Ascending aorta (tissue), 2 donors: ENCODE data around the gene LTBP1. TPM values are rescaled to one million over a fixed set of nuclear protein-coding genes. Genes with fewer than 3 reads are reported as not detected.

Experiments used
- DNase-seq, 2 donors: peaks; one replicate each; pipeline ENCODE4 v3.0.0-alpha.2; 2019; ENCODE audit warnings: low spot score in 2 of 2
- H3K27ac ChIP-seq, 2 donors: fragments of 200-600 bp; sonication (generic); one replicate each; pipeline ENCODE4 v1.5.1; 2016 to 2017; ENCODE audit warnings: mild to moderate bottlenecking in 1 of 2
- H3K27me3 ChIP-seq: fragments of 200-600 bp; sonication (generic); one replicate; pipeline ENCODE4 v1.5.1; 2017
- H3K36me3 ChIP-seq, 2 donors: fragments of 200-600 bp; sonication (generic); one replicate each; pipeline ENCODE4 v1.5.1; 2016
- H3K4me1 ChIP-seq, 2 donors: fragments of 200-600 bp; sonication (generic); one replicate each; pipeline ENCODE4 v1.5.1; 2016 to 2017; ENCODE audit warnings: mild to moderate bottlenecking in 1 of 2
- H3K4me3 ChIP-seq, 2 donors: fragments of 200-600 bp; sonication (generic); one replicate each; pipeline ENCODE4 v1.5.1; 2016 to 2017; ENCODE audit warnings: mild to moderate bottlenecking in 1 of 2
- H3K9me3 ChIP-seq, 2 donors: fragments of 200-600 bp; sonication (generic); one replicate each; pipeline ENCODE4 v1.5.1; 2016
- intact Hi-C: fragments of 100-400 bp; cut with DNase I; formaldehyde crosslinking; loops from one replicate; pipeline ENCODE4 v1.15.1; 2023
- total RNA-seq: library from RNA; depleted of rRNA; stranded (reverse); fragments of >200 nt; gene quantifications from one replicate; pipeline ENCODE4 v1.1.0, GENCODE V29; 2016
- TF ChIP-seq, protein P1 (sequence below), 3 experiments: fragments of 200-600 bp in 2 of 3; fragments of 450-650 bp in 1 of 3; sonication (generic) in 2 of 3; IDR thresholded peaks; one replicate each; pipeline ENCODE4 v1.5.1; 2016 to 2019; ENCODE audit warnings: antibody characterized with exemption in 3 of 3, mild to moderate bottlenecking in 1 of 3, moderate library complexity in 1 of 3

LTBP1 gene
- 295 TPM for total RNA-seq

DNA sequence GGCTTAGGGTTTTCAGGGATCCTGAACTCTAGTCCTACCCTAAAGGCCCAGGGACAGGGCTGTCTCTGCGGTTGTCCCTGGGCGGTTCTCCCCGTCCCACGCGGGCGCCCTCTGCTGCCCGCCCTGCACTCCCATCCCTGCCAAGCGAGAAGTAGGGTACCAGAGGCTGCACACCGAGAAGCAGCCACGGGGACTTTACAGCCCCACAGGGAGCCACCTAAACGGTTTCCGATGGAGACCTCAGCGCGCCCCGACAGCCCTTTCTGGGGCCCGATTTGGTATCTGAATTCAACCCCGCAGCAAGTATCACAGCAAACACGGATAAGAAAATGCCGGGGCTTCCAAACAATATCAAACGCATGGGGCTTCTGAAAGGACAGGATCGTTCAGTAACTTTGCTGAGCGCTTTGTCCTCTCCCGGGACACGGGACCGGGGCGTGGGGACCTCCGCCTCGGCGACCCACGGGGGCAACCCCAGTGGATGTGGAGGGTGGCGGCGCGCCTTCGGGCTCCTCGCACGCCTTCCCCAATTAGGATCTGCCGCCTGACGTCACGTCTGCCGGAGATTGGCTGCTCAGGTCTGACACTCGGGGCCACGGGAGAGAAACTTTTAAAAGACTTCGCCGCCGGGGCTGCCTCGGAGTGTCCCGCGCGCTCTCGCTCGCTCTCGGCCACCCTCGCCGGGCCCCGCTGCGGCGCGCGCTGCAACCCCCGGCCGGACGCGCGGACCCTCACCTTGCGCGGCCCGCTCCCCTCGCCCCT, at the start of gene LTBP1:
LTBP1 (plus strand) TSS at position 640 of the 762 bp plus-strand sequence. CDS start 372 bp downstream, outside the sequence.
- H3K27me3 ChIP-seq: no peaks in the 10 kb centered on the region
- TF ChIP-seq, protein P1, sequence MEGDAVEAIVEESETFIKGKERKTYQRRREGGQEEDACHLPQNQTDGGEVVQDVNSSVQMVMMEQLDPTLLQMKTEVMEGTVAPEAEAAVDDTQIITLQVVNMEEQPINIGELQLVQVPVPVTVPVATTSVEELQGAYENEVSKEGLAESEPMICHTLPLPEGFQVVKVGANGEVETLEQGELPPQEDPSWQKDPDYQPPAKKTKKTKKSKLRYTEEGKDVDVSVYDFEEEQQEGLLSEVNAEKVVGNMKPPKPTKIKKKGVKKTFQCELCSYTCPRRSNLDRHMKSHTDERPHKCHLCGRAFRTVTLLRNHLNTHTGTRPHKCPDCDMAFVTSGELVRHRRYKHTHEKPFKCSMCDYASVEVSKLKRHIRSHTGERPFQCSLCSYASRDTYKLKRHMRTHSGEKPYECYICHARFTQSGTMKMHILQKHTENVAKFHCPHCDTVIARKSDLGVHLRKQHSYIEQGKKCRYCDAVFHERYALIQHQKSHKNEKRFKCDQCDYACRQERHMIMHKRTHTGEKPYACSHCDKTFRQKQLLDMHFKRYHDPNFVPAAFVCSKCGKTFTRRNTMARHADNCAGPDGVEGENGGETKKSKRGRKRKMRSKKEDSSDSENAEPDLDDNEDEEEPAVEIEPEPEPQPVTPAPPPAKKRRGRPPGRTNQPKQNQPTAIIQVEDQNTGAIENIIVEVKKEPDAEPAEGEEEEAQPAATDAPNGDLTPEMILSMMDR (IDR thresholded peaks at IDR 0.05): peak; percentile 49 to 88 (median 70)
- no peaks in the 10 kb centered on the region for H3K4me1 ChIP-seq
- H3K36me3 ChIP-seq: no peaks in the 10 kb centered on the region
- peak within 1 kb of the TSS; percentile 83 to 100 for H3K4me3 ChIP-seq
- peak; percentile 28 to 84 for DNase-seq
- intact Hi-C loops: loop anchor here (2.0 to 10.0 kb wide), 7 partner anchors 68 to 638 kb away; partner anchors contain the start of gene TTC27
- H3K27ac ChIP-seq: peak within 1 kb of the TSS; percentile 74 to 91
- no peaks in the 10 kb centered on the region for H3K9me3 ChIP-seq

- intact Hi-C loops: no loop called here
- Histone ChIP-seq H3K27me3 (no peaks in the 10 kb centered on the region), H3K27ac (no peak overlapping the region), H3K4me3 (no peak overlapping the region), H3K9me3 (no peaks in the 10 kb centered on the region), H3K36me3 (no peaks in the 10 kb centered on the region), H3K4me1 (no peaks in the 10 kb centered on the region)
- TF ChIP-seq, protein P1 (IDR thresholded peaks at IDR 0.05): no peak
- no peak for DNase-seq
Measured at GRCh38 chr2:32900246-32900973, 46.3 kb upstream of the LTBP1 start.

DNA sequence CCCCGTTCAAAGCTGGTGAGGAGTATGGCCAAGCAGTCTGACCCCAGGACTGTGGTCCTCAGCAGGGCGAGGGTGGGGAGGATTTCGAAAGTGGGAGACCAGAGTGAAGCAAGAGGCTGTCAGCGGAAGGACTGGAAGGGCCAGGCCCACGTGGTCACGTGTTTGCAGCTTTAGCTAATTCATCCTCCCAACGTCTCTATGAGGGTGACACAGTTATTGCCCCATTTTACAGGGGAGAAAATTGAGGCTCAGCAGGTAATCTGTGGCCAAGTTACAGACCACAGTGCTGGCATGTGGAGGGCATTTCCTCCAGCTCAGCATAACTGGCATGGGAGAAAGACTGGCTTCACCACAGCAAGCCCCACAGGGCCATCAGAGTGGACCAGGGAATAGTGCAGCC, 45.4 kb upstream of the LTBP1 start:
- Histone ChIP-seq H3K27ac (no peak overlapping the region), H3K4me3 (no peak overlapping the region), H3K4me1 (no peaks in the 10 kb centered on the region), H3K27me3 (no peaks in the 10 kb centered on the region), H3K9me3 (no peaks in the 10 kb centered on the region), H3K36me3 (no peaks in the 10 kb centered on the region)
- no peak for DNase-seq
- intact Hi-C loops: no loop called here
- TF ChIP-seq, protein P1 (IDR thresholded peaks at IDR 0.05): no peak

DNA sequence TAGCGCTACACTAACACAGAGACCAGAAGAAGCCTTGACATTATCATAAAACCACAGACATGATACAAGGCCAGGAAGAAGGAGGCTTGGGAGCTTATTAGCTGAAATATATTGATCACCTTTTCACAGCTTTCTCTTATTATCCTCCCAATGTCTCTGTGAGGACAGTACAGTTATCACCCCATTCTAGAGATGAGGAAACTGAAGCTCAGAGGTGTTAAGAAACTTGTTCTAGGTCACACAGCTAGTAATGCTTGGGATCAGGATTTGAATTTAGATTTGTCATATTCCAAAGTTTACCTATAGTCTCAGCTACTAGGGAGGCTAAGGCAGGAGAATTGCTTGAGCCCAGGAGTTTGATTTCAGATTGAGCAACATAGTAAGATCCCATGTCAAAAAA, 44.6 kb upstream of the LTBP1 start:
- no peaks in the 10 kb centered on the region for H3K4me1 ChIP-seq
- H3K27me3 ChIP-seq: no peaks in the 10 kb centered on the region
- TF ChIP-seq, protein P1 (IDR thresholded peaks at IDR 0.05): no peak
- no peaks in the 10 kb centered on the region for H3K36me3 ChIP-seq
- no peak for DNase-seq
- no peak overlapping the region for H3K4me3 ChIP-seq
- intact Hi-C loops: no loop called here
- H3K27ac ChIP-seq: no peak overlapping the region
- H3K9me3 ChIP-seq: no peaks in the 10 kb centered on the region

GRCh38 chr2:32902986-32903385, 43.8 kb upstream of the LTBP1 start:
- TF ChIP-seq, protein P1 (IDR thresholded peaks at IDR 0.05): no peak
- Histone ChIP-seq H3K36me3 (no peaks in the 10 kb centered on the region), H3K4me3 (no peak overlapping the region), H3K4me1 (no peaks in the 10 kb centered on the region), H3K9me3 (no peaks in the 10 kb centered on the region), H3K27ac (no peak overlapping the region), H3K27me3 (no peaks in the 10 kb centered on the region)
- intact Hi-C loops: no loop called here
- no peak for DNase-seq
